B cell (primary cell): ENCODE measurements around the gene MYOC. TPM values are rescaled to one million over a fixed set of nuclear protein-coding genes. Genes with fewer than 3 reads are reported as not detected.

ENCODE experiments used
- ATAC-seq: fragments of 200-7000 bp; cut with Tn5 transposase; one replicate; pipeline ENCODE4 v1.10.0; 2021; ENCODE audit warnings: low read depth, mild to moderate bottlenecking, moderate number of reproducible peaks, moderate library complexity
- CTCF ChIA-PET: fragments of 350-600 bp; sonication (Branson Sonifier 250); formaldehyde crosslinking; loops from one replicate; lab custom pipeline; 2021; ENCODE audit warnings: antibody characterized with exemption, inconsistent platforms; lab: Charles Lee
- POLR2A ChIA-PET: fragments of 350-600 bp; sonication (Branson Sonifier 250); formaldehyde crosslinking; loops from one replicate; lab custom pipeline; 2021; ENCODE audit warnings: antibody characterized with exemption; lab: Charles Lee
- DNase-seq: peaks from one replicate; pipeline ENCODE4 v3.0.0; 2013
- H2AFZ ChIP-seq: 2 replicates; pipeline ENCODE4 v1.6.1; 2012; ENCODE audit warnings: mild to moderate bottlenecking, low read depth, low read length; ENCODE audit not compliant: insufficient read depth, poor library complexity, severe bottlenecking
- H3K27ac ChIP-seq, 2 donors: 1 replicate in 1 of 2; 2 replicates in 1 of 2; pipeline ENCODE4 v1.5.1; 2012 to 2013; ENCODE audit warnings: low read length in 2 of 2, mild to moderate bottlenecking in 2 of 2, moderate library complexity in 1 of 2
- H3K27me3 ChIP-seq, 4 experiments: fragments of 200-600 bp in 1 of 4; sonication (generic) in 1 of 4; replicated peaks in 1 of 4; 1 replicate in 2 of 4; 2 replicates in 2 of 4; pipeline versions ENCODE4 v1.6.1 to v1.7.0; 2013 to 2016; ENCODE audit warnings: low read length in 3 of 4, mild to moderate bottlenecking in 2 of 4, mixed read lengths in 1 of 4, moderate library complexity in 1 of 4; ENCODE audit not compliant: insufficient read depth in 4 of 4, control insufficient read depth in 3 of 4; ENCODE audit errors: control extremely low read depth in 1 of 4
- H3K36me3 ChIP-seq, 2 experiments: replicated peaks in 1 of 2; 1 replicate in 1 of 2; 2 replicates in 1 of 2; pipeline versions ENCODE4 v1.6.1 to v1.7.1; 2013; ENCODE audit warnings: low read length in 1 of 2; ENCODE audit not compliant: insufficient read depth in 2 of 2, control insufficient read depth in 1 of 2; ENCODE audit errors: control extremely low read depth in 1 of 2, extremely low read depth in 1 of 2
- H3K4me1 ChIP-seq, 2 donors: fragments of 200-600 bp in 1 of 2; sonication (generic) in 1 of 2; 1 replicate in 1 of 2; 2 replicates in 1 of 2; pipeline versions ENCODE4 v1.5.1 to v1.6.1; 2013 to 2017; ENCODE audit warnings: low read length in 2 of 2; ENCODE audit not compliant: control insufficient read depth in 2 of 2, insufficient read depth in 2 of 2
- H3K4me2 ChIP-seq: replicated peaks from 2 replicates; pipeline ENCODE3; 2012; ENCODE audit warnings: mild to moderate bottlenecking, low read depth, low read length; ENCODE audit not compliant: poor library complexity, severe bottlenecking
- H3K4me3 ChIP-seq, 5 experiments: fragments of 200-600 bp in 1 of 5; sonication (generic) in 1 of 5; 1 replicate in 3 of 5; 2 replicates in 2 of 5; pipeline versions ENCODE4 v1.5.1 to v1.7.0; 2011 to 2016; ENCODE audit warnings: low read length in 4 of 5, mild to moderate bottlenecking in 4 of 5, low read depth in 2 of 5, control low read depth in 1 of 5, moderate library complexity in 1 of 5; ENCODE audit not compliant: insufficient read depth in 1 of 5; ENCODE audit errors: control extremely low read depth in 1 of 5, extremely low read depth in 1 of 5
- H3K79me2 ChIP-seq: fragments of 200-600 bp; sonication (generic); one replicate; pipeline ENCODE4 v1.6.0; 2016; ENCODE audit warnings: low read length; ENCODE audit not compliant: control insufficient read depth, insufficient read depth
- H3K9ac ChIP-seq: fragments of 200-600 bp; sonication (generic); 2 replicates; pipeline ENCODE4 v1.6.1; 2017; ENCODE audit warnings: mild to moderate bottlenecking, low read length, moderate library complexity
- H3K9me3 ChIP-seq, 3 donors: one replicate each; pipeline versions ENCODE4 v1.6.1 to v1.7.1; 2013; ENCODE audit warnings: low read length in 2 of 3; ENCODE audit not compliant: control insufficient read depth in 2 of 3, insufficient read depth in 1 of 3; ENCODE audit errors: control extremely low read depth in 1 of 3
- H4K20me1 ChIP-seq: 2 replicates; pipeline ENCODE4 v1.6.0; 2012; ENCODE audit warnings: mild to moderate bottlenecking, low read length; ENCODE audit not compliant: insufficient read depth, control insufficient read depth, poor library complexity, severe bottlenecking
- H3K27ac Mint-ChIP-seq: one replicate; pipeline ENCODE4 v1.8.0; 2021; ENCODE audit warnings: mixed read lengths
- H3K27me3 Mint-ChIP-seq: one replicate; pipeline ENCODE4 v1.8.0; 2021; ENCODE audit warnings: mixed read lengths
- H3K4me1 Mint-ChIP-seq: one replicate; pipeline ENCODE4 v1.8.0; 2021; ENCODE audit warnings: mixed read lengths
- H3K4me3 Mint-ChIP-seq: one replicate; pipeline ENCODE4 v1.8.0; 2021; ENCODE audit warnings: mixed read lengths
- H3K9me3 Mint-ChIP-seq: one replicate; pipeline ENCODE4 v1.8.0; 2022; ENCODE audit warnings: mixed read lengths; ENCODE audit not compliant: insufficient read depth
- EZH2 ChIP-seq: IDR thresholded peaks from 2 replicates; pipeline ENCODE4 v1.6.1; 2012; ENCODE audit warnings: borderline replicate concordance, low read depth, mild to moderate bottlenecking, moderate library complexity, low read length; ENCODE audit not compliant: insufficient read depth, poor library complexity, severe bottlenecking
- WGBS: methylation state at CpG from one replicate; pipeline ENCODE4 v1.1.5; 2013; ENCODE audit warnings: missing lambda C conversion rate; ENCODE audit not compliant: insufficient coverage; 5-methylcytosine and 5-hydroxymethylcytosine counted together
- intact Hi-C: fragments of 100-400 bp; cut with micrococcal nuclease; formaldehyde crosslinking; loops from one replicate; pipeline ENCODE4 v1.10.0; 2022
- polyA plus RNA-seq: library from polyadenylated mRNA; depleted of rRNA; stranded (reverse); fragments of >200 nt; gene quantifications from 2 replicates; pipeline ENCODE4 v1.2.3, GENCODE V29; 2012
- total RNA-seq, 2 donors: library from RNA; stranded (reverse); fragments of 120-200 nt in 1 of 2; gene quantifications; 1 replicate in 1 of 2; 2 replicates in 1 of 2; pipeline versions ENCODE4 v1.2.3 to v1.2.4, GENCODE V29; 2013 to 2022
- TF ChIP-seq, protein P1 (sequence below): fragments of 200-600 bp; IDR thresholded peaks from one replicate; pipeline ENCODE4 v1.8.0; 2022; ENCODE audit warnings: antibody characterized with exemption, mild to moderate bottlenecking

MYOC gene
- total and polyA plus RNA-seq, 2 donors (not counting 1 experiment from before 2014, with no cell fraction given), result not detected

- 100% methylated on average over 1 of the region's 1 CpG for WGBS
- Histone ChIP-seq H3K27me3 (no peaks in the 10 kb centered on the region), H3K27ac (no peak overlapping the region), H4K20me1 (no peaks in the 10 kb centered on the region), H3K4me1 (no peaks in the 10 kb centered on the region), H3K9me3 (peaks cover 0 to 3% (median 0%) of the 10 kb centered on the region in 3 donors), H3K79me2 (no peaks in the 10 kb centered on the region), H3K36me3 (no peaks in the 10 kb centered on the region), H3K4me3 (no peak overlapping the region), H2AFZ (no peak overlapping the region), H3K9ac (no peak overlapping the region), H3K4me2 (no peak overlapping the region)
- intact Hi-C loops, result no loop called here
- no peaks in the 10 kb centered on the region for H3K27me3 Mint-ChIP-seq
- CTCF ChIA-PET, result no interaction called here
- DNase-seq (no peak), ATAC-seq (no peak)
- no peak overlapping the region for H3K4me3 Mint-ChIP-seq
- H3K27ac Mint-ChIP-seq, result no peak overlapping the region
- POLR2A ChIA-PET, result no interaction called here
- no peaks in the 10 kb centered on the region for H3K9me3 Mint-ChIP-seq
- TF ChIP-seq, protein P1, sequence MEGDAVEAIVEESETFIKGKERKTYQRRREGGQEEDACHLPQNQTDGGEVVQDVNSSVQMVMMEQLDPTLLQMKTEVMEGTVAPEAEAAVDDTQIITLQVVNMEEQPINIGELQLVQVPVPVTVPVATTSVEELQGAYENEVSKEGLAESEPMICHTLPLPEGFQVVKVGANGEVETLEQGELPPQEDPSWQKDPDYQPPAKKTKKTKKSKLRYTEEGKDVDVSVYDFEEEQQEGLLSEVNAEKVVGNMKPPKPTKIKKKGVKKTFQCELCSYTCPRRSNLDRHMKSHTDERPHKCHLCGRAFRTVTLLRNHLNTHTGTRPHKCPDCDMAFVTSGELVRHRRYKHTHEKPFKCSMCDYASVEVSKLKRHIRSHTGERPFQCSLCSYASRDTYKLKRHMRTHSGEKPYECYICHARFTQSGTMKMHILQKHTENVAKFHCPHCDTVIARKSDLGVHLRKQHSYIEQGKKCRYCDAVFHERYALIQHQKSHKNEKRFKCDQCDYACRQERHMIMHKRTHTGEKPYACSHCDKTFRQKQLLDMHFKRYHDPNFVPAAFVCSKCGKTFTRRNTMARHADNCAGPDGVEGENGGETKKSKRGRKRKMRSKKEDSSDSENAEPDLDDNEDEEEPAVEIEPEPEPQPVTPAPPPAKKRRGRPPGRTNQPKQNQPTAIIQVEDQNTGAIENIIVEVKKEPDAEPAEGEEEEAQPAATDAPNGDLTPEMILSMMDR, result no peak
- no peak for TF ChIP-seq EZH2
- no peaks in the 10 kb centered on the region for H3K4me1 Mint-ChIP-seq
Observed at GRCh38 chr1:171613282-171613681, 39.2 kb downstream of the MYOC start.

GRCh38 chr1:171611306-171611705, 41.2 kb downstream of the MYOC start:
- TF ChIP-seq, protein P1, result no peak
- TF ChIP-seq EZH2, result no peak
- ChIA-PET CTCF (no interaction called here), POLR2A (no interaction called here)
- no peaks in the 10 kb centered on the region for H3K79me2 ChIP-seq
- no peak for ATAC-seq
- Mint-ChIP-seq H3K27ac (no peak overlapping the region), H3K9me3 (no peaks in the 10 kb centered on the region), H3K4me1 (peaks cover 2% of the 10 kb centered on the region), H3K4me3 (no peak overlapping the region), H3K27me3 (no peaks in the 10 kb centered on the region)
- 83% methylated on average over 2 of the region's 2 CpGs for WGBS
- H3K4me2 ChIP-seq, result no peak overlapping the region
- no peaks in the 10 kb centered on the region for H3K36me3 ChIP-seq
- no peaks in the 10 kb centered on the region for H4K20me1 ChIP-seq
- no peak overlapping the region for H3K27ac ChIP-seq
- no peaks in the 10 kb centered on the region for H3K27me3 ChIP-seq
- no peaks in the 10 kb centered on the region for H3K9me3 ChIP-seq
- H3K4me3 ChIP-seq, result no peak overlapping the region
- intact Hi-C loops, result no loop called here
- no peak overlapping the region for H3K9ac ChIP-seq
- H2AFZ ChIP-seq, result no peak overlapping the region
- H3K4me1 ChIP-seq, result peaks cover 0 to 2% of the 10 kb centered on the region in 2 donors
- DNase-seq, result no peak
